Neural progenitor cell (in vitro differentiated cells): ENCODE measurements around the gene SPAAR. TPM values are rescaled to one million over a fixed set of nuclear protein-coding genes. Genes with fewer than 3 reads are reported as not detected.

Source experiments
- DNase-seq: peaks from one replicate; pipeline ENCODE4 v3.0.0-alpha.2; 2016; ENCODE audit warnings: low spot score
- H2AFZ ChIP-seq: fragments of 200-600 bp; sonication (generic); replicated peaks from 2 replicates; pipeline ENCODE4 v1.6.1; 2016; ENCODE audit warnings: antibody characterized with exemption
- H3F3A ChIP-seq: fragments of 200-600 bp; sonication (generic); 2 replicates; pipeline ENCODE4 v1.6.1; 2016; ENCODE audit warnings: antibody characterized with exemption, low read depth
- H3K27ac ChIP-seq: fragments of 200-600 bp; sonication (generic); 2 replicates; pipeline ENCODE4 v1.5.1; 2016; ENCODE audit warnings: mild to moderate bottlenecking
- H3K27me3 ChIP-seq: fragments of 200-600 bp; sonication (generic); 2 replicates; pipeline ENCODE4 v1.6.1; 2016; ENCODE audit warnings: mild to moderate bottlenecking, moderate library complexity
- H3K36me3 ChIP-seq: fragments of 200-600 bp; sonication (generic); 2 replicates; pipeline ENCODE4 v1.5.1; 2016
- H3K4me1 ChIP-seq: fragments of 200-600 bp; sonication (generic); 2 replicates; pipeline ENCODE4 v1.6.1; 2016; ENCODE audit warnings: mixed run types
- H3K4me2 ChIP-seq: fragments of 200-600 bp; sonication (generic); 2 replicates; pipeline ENCODE4 v1.6.1; 2016
- H3K4me3 ChIP-seq: fragments of 200-600 bp; sonication (generic); 2 replicates; pipeline ENCODE4 v1.5.1; 2016
- H3K79me2 ChIP-seq: fragments of 200-600 bp; sonication (generic); 2 replicates; pipeline ENCODE4 v1.6.1; 2016; ENCODE audit warnings: low read depth
- H3K9ac ChIP-seq: fragments of 200-600 bp; sonication (generic); 2 replicates; pipeline ENCODE4 v1.6.1; 2016
- H3K9me3 ChIP-seq: fragments of 200-600 bp; sonication (generic); 2 replicates; pipeline ENCODE4 v1.5.1; 2016; ENCODE audit warnings: low read depth
- H4K20me1 ChIP-seq: fragments of 200-600 bp; sonication (generic); 2 replicates; pipeline ENCODE4 v1.6.1; 2016; ENCODE audit warnings: low read depth
- H3K27ac Mint-ChIP-seq: 3 replicates; pipeline ENCODE4 v1.8.0; 2021; ENCODE audit warnings: mixed read lengths
- H3K27me3 Mint-ChIP-seq: 2 replicates; pipeline ENCODE4 v1.8.0; 2022; ENCODE audit warnings: low read depth, mild to moderate bottlenecking, inconsistent platforms, moderate library complexity, mixed read lengths; ENCODE audit not compliant: insufficient read depth
- H3K36me3 Mint-ChIP-seq: 3 replicates; pipeline ENCODE4 v1.8.0; 2021; ENCODE audit warnings: mixed read lengths
- H3K4me1 Mint-ChIP-seq: 3 replicates; pipeline ENCODE4 v1.8.0; 2021; ENCODE audit warnings: mixed read lengths
- H3K4me3 Mint-ChIP-seq: 3 replicates; pipeline ENCODE4 v1.8.0; 2021; ENCODE audit warnings: mild to moderate bottlenecking, moderate library complexity, mixed read lengths
- H3K9me3 Mint-ChIP-seq: 3 replicates; pipeline ENCODE4 v1.8.0; 2020; ENCODE audit warnings: mixed read lengths
- EZH2 ChIP-seq: fragments of 200-600 bp; sonication (generic); IDR thresholded peaks from 2 replicates; pipeline ENCODE4 v1.6.1; 2017; ENCODE audit warnings: antibody characterized with exemption, mild to moderate bottlenecking, moderate library complexity
- EZH2phosphoT487 ChIP-seq: fragments of 200-600 bp; sonication (generic); IDR thresholded peaks from 2 replicates; pipeline ENCODE4 v1.6.1; 2017; ENCODE audit warnings: antibody characterized with exemption
- total RNA-seq: library from RNA; depleted of rRNA; stranded (reverse); fragments of >200 nt; gene quantifications from 2 replicates; pipeline ENCODE4 v1.2.3, GENCODE V29; 2015; ENCODE audit warnings: low replicate concordance
- TF ChIP-seq, protein P1 (sequence below): fragments of 200-600 bp; sonication (generic); IDR thresholded peaks from 2 replicates; pipeline ENCODE4 v1.5.1; 2017; ENCODE audit warnings: antibody characterized with exemption, mild to moderate bottlenecking

The SPAAR gene
- total RNA-seq, 1 donor from 2014 or later = not detected

DNA sequence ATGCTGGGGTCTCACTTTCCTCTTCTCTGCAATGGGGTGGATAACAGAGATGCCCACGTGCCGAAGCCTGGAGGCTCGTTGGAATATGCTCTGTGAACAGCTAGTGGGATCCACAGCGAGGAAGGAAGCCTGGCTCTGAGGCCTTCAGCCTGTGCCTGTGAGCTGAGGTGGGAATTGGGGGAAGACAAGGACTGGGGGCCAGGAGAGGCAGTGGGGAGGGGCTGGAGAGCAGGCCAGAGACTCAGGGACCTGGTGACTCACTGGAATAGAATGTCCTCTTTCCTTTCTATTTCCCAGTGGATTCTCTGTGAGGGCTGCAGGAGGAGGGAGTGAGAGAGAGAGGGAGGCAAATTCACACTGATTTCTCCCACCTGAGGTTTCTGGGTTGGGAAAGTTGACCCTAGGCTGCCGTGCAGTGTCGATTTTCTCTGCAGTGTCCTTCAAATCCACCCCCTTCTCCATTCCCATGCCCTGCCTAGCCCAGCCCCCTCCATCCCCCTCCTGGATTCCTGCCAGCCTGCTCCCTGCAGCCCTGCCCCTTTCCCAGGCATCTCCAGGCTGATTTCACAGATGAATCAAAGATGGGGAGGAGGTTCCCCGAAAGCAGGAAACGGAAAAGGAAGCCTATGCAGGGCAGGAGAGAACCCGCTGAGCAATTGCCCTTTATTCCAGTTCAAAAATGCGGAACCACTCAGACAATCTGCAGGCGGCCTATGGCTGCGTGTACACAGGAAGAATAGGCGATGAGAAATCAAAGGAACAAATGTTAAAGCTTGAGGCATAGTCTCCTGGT lies 1.4 kb upstream of the SPAAR start:
- peaks cover 53% of the 10 kb centered on the region for H3K4me1 Mint-ChIP-seq
- no peaks in the 10 kb centered on the region for H4K20me1 ChIP-seq
- no peak for TF ChIP-seq EZH2
- no peaks in the 10 kb centered on the region for H3K79me2 ChIP-seq
- H3K9me3 ChIP-seq = no peaks in the 10 kb centered on the region
- H3K27ac Mint-ChIP-seq = peak overlapping the region; percentile 98
- H3K4me3 Mint-ChIP-seq = peak overlapping the region; percentile 59
- no peaks in the 10 kb centered on the region for H3K9me3 Mint-ChIP-seq
- peaks cover 7% of the 10 kb centered on the region for H3F3A ChIP-seq
- H3K27me3 ChIP-seq = no peaks in the 10 kb centered on the region
- peak overlapping the region; percentile 42 for H3K27ac ChIP-seq
- H3K4me3 ChIP-seq = no peak overlapping the region
- H2AFZ ChIP-seq = peak overlapping the region; percentile 92
- H3K9ac ChIP-seq = no peak overlapping the region
- H3K36me3 ChIP-seq = no peaks in the 10 kb centered on the region
- H3K36me3 Mint-ChIP-seq = no peaks in the 10 kb centered on the region
- peak; percentile 39 for DNase-seq
- H3K4me1 ChIP-seq = peaks cover 22% of the 10 kb centered on the region
- peak overlapping the region; percentile 48 for H3K4me2 ChIP-seq
- H3K27me3 Mint-ChIP-seq = no peaks in the 10 kb centered on the region

- Mint-ChIP-seq H3K36me3 (no peaks in the 10 kb centered on the region), H3K4me3 (peak overlapping the region; percentile 59), H3K9me3 (no peaks in the 10 kb centered on the region), H3K4me1 (peaks cover 53% of the 10 kb centered on the region), H3K27me3 (no peaks in the 10 kb centered on the region), H3K27ac (peak overlapping the region; percentile 98)
- Histone ChIP-seq H3K27me3 (no peaks in the 10 kb centered on the region), H3K36me3 (no peaks in the 10 kb centered on the region), H3K4me3 (no peak overlapping the region), H3K9ac (no peak overlapping the region), H3K4me1 (peaks cover 22% of the 10 kb centered on the region), H2AFZ (peak overlapping the region; percentile 92), H4K20me1 (no peaks in the 10 kb centered on the region), H3K4me2 (no peak overlapping the region), H3F3A (peaks cover 11% of the 10 kb centered on the region), H3K79me2 (no peaks in the 10 kb centered on the region), H3K27ac (no peak overlapping the region), H3K9me3 (no peaks in the 10 kb centered on the region)
- TF ChIP-seq EZH2phosphoT487 (no peak), EZH2 (no peak)
- TF ChIP-seq, protein P1, sequence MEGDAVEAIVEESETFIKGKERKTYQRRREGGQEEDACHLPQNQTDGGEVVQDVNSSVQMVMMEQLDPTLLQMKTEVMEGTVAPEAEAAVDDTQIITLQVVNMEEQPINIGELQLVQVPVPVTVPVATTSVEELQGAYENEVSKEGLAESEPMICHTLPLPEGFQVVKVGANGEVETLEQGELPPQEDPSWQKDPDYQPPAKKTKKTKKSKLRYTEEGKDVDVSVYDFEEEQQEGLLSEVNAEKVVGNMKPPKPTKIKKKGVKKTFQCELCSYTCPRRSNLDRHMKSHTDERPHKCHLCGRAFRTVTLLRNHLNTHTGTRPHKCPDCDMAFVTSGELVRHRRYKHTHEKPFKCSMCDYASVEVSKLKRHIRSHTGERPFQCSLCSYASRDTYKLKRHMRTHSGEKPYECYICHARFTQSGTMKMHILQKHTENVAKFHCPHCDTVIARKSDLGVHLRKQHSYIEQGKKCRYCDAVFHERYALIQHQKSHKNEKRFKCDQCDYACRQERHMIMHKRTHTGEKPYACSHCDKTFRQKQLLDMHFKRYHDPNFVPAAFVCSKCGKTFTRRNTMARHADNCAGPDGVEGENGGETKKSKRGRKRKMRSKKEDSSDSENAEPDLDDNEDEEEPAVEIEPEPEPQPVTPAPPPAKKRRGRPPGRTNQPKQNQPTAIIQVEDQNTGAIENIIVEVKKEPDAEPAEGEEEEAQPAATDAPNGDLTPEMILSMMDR = no peak
- DNase-seq = no peak
Observed at GRCh38 chr9:35908504-35909125, 675 bp upstream of the SPAAR start.

DNA sequence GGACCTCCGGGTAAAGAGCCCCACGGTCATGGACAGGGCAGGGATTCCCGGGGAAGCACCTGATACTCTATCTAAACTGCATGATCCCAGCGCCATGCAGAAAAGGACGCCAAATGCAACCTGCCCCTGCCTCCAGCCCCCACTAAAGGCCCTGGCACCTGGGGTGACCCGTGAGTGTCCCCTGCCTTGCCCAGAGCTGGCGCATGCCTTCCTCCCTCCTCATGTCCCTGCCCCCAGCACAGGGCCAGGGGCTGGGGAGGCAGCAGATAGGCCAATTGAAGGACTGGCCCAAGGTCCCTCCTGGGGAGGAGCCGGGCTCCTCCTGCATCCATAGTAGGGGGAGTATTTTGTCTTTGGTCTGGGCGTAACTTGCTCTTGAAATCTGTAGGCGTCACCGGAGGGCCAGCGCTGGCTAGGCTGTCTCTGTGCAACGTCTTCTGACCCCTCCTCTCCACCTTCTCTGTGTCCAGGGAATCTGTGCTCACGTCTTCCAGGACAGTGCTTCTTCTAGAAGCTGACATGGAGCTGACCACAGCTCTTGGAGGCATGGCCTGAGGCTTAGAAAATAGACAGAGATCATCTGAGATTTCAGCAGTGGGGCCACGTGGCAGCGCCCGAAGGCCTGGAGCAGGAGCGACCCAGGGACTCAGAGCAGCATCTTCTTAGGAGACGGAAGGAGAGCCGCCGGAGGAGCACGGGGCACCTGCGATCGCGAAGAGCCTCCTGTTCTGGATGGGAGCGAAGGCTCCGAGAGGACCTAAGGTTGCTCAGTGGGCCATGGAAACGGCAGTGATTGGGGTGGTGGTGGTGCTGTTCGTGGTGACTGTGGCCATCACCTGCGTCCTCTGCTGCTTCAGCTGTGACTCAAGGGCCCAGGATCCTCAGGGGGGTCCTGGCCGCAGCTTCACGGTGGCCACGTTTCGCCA lies 660 bp downstream of the SPAAR start:
- peak overlapping the region; percentile 78 for H3K27ac Mint-ChIP-seq
- DNase-seq = no peak
- no peaks in the 10 kb centered on the region for H3K27me3 Mint-ChIP-seq
- H3K4me1 ChIP-seq = peaks cover 22% of the 10 kb centered on the region
- H3F3A ChIP-seq = peaks cover 24% of the 10 kb centered on the region
- no peak overlapping the region for H3K27ac ChIP-seq
- no peak overlapping the region for H3K4me3 Mint-ChIP-seq
- peak overlapping the region; percentile 34 for H2AFZ ChIP-seq
- no peaks in the 10 kb centered on the region for H4K20me1 ChIP-seq
- H3K36me3 ChIP-seq = no peaks in the 10 kb centered on the region
- TF ChIP-seq, protein P1 = no peak
- TF ChIP-seq EZH2phosphoT487 = no peak
- TF ChIP-seq EZH2 = no peak
- no peaks in the 10 kb centered on the region for H3K9me3 ChIP-seq
- H3K79me2 ChIP-seq = no peaks in the 10 kb centered on the region
- no peak overlapping the region for H3K4me2 ChIP-seq
- no peak overlapping the region for H3K9ac ChIP-seq
- H3K4me3 ChIP-seq = no peak overlapping the region
- H3K27me3 ChIP-seq = no peaks in the 10 kb centered on the region
- H3K4me1 Mint-ChIP-seq = peaks cover 47% of the 10 kb centered on the region
- H3K36me3 Mint-ChIP-seq = no peaks in the 10 kb centered on the region
- H3K9me3 Mint-ChIP-seq = no peaks in the 10 kb centered on the region
